HPDE6-E6E7 (cell line): Measurements from ENCODE around the gene KRTAP4-16.
"Not testable (repeated sequence)": the region's sequence is repeated elsewhere in the genome, so short reads cannot be mapped to it uniquely, and the experiment has no call there.

ENCODE experiments used
- DNase-seq: peaks from one replicate; pipeline ENCODE4 v3.0.0; 2011; ENCODE audit warnings: missing footprints; ENCODE audit errors: extremely low spot score

The KRTAP4-16 gene

DNA sequence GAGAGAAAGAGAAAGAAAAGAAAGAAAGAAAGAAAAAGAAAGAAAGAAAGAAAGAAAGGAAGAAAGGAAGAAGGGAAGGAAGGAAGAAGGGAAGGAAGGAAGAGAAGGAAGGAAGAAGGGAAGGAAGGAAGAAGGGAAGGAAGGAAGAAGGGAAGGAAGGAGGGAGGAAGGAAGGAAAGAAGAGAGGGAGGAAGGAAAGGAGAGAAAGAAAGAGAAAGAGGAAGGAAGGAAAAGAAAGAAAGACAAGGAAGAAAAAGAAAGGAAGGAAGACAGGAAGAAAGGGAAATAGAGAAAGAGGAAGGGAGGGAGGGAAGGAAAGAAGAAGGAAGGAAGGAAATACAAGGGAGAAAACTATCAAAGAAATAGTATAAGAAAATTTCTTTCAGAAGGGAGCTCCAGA lies 25.2 kb downstream of the KRTAP4-16 start:
- no peak for DNase-seq

DNA sequence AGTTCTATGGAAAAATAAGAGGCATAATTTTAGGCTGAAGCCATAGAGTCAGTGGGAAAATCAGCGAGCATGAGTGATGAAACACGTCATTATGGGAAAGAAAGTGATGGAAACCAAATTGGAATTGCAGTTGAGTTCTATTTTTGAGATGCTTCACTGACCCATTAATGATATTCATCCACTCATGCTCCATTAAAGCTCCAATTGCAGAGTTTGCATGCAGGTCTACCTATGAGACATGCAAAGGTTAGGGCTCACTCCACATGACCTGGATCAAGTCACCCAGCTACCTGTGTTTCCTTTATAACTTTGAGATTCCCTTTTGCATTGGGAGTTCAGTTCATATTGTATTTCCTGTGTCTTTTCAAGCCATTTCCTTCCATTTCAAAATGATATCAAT lies 28.3 kb downstream of the KRTAP4-16 start:
- DNase-seq = no peak

DNA sequence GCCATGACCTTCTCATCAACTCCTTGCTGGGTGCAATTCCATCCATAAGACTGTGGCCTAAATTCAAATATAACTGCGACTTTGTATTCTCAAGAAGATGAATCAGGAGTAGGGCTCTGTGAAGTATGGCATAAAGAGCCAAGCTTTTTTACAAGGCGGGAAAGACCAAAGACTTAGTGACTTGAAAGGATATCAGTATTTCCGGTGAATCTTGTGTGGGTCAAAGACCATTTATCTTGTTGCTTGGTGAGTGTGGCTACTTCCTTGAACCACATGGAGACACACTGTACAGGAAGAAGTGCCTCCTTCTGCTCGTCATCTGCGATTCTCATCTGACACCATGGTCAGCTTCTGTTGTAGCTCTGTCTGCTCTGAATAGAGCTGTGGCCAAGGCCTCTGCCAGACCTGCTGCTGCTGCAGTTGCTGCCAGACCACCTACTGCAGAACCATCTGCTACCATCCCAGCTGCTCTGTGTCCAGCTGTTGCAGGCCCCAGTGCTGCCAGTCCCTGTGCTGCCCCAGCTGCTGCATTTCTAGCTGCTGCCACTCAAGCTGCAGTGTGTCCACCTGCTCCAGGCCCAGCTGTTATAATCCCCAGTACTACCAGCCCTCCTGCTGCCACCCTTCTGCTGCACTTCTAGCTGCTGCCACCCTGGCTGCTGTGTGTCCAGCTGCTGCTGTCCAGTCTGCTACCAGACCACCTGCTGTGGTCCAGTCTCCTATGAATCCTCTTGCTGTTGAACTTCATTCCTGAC lies 30.2 kb downstream of the KRTAP4-16 start:
- no peak for DNase-seq

DNA sequence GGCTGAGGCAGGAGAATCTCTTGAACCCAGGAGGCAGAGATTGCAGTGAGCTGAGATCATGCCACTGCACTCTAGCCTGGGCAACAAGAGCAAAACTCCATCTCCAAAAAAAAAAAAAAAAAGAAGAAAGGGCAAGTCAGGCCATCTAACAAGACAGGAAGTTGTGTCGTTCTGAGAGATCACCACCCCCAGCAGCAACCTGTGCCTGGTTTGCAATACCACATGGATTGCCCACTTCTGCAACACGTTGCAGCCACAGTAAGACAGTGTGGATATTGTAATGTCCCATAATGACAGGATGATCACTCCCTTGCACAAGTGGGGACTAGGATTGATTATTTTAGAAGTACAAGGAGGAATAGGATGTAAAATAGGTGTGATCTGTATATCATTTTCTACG lies 33.0 kb downstream of the KRTAP4-16 start:
- no peak for DNase-seq

DNA sequence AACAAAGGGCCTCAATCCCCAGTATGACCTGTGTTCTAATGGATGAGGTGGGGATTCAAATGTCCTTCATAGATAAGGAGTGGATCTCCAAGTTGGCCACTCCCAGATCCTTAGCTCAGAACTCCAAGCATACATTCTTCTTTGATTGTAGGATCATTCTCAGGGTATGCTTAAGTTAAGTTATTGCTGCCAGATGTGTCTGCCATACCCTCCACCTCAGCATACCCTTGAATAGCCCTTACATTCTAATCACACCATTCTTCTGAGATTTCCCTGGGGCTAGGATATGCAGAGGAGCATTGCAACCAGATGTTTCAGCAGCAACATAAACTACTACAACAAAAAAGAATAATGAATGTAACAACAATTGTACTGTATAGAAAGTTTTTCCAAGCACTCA lies 34.7 kb downstream of the KRTAP4-16 start:
- no peak for DNase-seq

DNA sequence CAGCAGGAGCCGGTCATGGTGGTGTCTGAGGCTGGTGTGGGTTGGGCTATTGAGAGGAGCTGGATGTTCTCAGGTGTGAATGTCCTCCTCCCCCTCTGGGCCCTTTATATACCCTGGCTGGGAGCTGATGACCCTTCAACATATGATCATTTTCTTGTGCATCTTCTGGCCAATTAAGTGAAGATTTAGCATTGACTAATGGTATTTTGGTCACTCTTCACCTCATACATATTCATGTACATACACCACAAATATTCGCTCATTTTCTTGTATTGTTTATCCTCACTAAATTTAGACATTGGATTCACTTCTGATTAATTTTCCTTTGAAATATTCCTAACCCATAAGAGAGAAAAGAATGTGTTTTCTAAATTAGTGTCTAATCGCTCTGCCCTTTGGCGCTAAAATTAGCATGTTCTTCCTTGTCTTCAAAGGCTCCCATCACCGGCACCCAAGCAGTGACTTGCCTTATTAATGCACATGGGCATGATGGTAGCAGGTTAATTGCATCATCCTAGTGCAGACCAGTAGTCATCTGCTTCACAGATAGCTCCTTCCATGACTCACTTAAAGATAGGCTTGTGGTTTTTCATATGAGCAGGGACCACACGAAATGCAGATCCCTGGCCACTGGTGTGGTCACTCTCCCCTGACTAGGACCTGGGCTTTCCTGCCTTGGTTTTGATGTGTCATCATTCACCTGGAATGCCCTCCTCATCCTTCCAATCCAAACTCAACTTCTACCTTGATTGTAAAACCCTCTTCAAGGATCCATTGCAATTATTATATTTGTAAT lies 36.0 kb downstream of the KRTAP4-16 start, which contains the start of gene KRTAP2-4:
Gene KRTAP2-4, minus strand, starts transcription at position 51 of the 796 bp plus-strand sequence. Its CDS starts 34 bp downstream, at position 17.
- DNase-seq = peak; percentile 48

GRCh38 chr17:41065016-41065689 lies 36.9 kb downstream of the KRTAP4-16 start:
- DNase-seq = not testable (repeated sequence)

GRCh38 chr17:41064301-41064700 lies 37.7 kb downstream of the KRTAP4-16 start:
- no peak for DNase-seq

DNA sequence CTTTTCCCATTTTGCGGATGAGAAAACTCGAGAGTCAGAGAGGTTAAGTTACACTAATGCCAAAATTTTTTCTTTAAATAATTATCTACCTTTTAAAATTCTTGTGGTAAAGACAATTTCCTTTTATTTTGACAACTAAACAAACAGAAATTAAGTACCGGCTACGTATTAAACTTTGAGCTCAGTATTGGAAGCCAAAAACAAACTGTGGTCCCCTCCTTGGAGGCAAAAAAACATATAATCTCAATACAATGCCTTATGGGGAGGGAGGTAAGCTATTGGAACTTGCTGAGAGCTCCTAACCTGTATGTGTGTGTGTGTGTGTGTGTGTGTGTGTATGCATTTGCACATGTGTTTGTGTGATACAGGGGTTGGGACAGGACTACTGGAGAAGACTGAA lies 38.6 kb downstream of the KRTAP4-16 start:
- DNase-seq = no peak

GRCh38 chr17:41061964-41062363 lies 40.0 kb downstream of the KRTAP4-16 start:
- DNase-seq = no peak

GRCh38 chr17:41060052-41060604 lies 41.9 kb downstream of the KRTAP4-16 start, which contains the start of gene KRTAP2-3:
Gene KRTAP2-3 (minus strand): TSS chr17:41060114. CDS start chr17:41060050, 64 bp downstream.
- DNase-seq = peak; percentile 50

GRCh38 chr17:41059276-41060051 lies 42.5 kb downstream of the KRTAP4-16 start:
- peak; percentile 31 for DNase-seq

- no peak for DNase-seq
These were observed 43.3 kb downstream of the KRTAP4-16 start for GRCh38 chr17:41058741-41059140.

- no peak for DNase-seq
These were observed 44.5 kb downstream of the KRTAP4-16 start for GRCh38 chr17:41057547-41057946.

GRCh38 chr17:41055130-41055529 lies 46.9 kb downstream of the KRTAP4-16 start, which contains the start of gene KRTAP2-2:
Gene KRTAP2-2 (minus strand): TSS chr17:41055230. CDS start chr17:41055211, 19 bp downstream.
- not testable (repeated sequence) for DNase-seq

DNA sequence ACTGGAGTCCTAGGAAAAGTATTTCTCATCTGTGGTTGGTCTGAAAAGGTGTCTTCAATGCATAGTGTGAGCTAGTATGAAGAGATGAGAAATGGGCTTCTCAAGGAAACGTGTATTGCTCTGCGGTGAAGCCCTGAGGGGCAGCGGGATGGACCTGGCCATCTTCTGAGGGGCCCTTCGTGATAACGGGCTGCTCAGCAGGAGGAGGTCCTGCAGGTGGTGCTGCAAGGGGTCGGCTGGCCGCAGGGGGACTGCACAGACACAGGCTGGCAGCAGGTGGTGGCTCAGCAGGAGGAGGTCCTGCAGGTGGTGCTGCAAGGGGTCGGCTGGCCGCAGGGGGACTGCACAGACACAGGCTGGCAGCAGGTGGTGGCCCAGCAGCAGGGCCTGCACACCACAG lies 47.5 kb downstream of the KRTAP4-16 start:
- DNase-seq = not testable (repeated sequence)

DNA sequence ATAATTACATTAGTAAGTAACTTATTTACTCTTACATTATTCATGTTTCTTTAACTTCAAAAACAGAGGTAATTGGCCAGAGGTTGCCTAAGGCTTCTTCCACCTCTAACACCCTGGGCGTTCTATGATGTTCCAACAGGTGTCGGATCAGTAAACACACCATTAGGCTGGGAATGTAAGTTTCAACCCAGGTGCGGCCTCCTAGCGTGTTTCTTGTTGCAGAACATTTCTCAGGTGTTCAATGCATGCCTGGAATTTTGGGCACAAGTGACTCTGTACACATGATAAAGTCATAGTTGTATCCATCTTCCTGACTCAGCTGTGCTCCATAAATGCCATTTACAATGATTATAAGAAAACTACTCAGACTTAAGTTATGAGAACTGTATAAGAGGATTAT lies 48.0 kb downstream of the KRTAP4-16 start:
- DNase-seq = no peak

- no peak for DNase-seq
These were observed 49.4 kb downstream of the KRTAP4-16 start for GRCh38 chr17:41052566-41052965.
